HG03558 (cell line): ENCODE results near the gene SEMA4C.
"Not testable (repeated sequence)": the region's sequence is repeated elsewhere in the genome, so short reads cannot be mapped to it uniquely, and the experiment has no call there.

Experiments
- ATAC-seq: cut with Tn5 transposase; IDR thresholded peaks from one replicate; pipeline ENCODE4 v1.9.1; 2021; ENCODE audit warnings: moderate number of reproducible peaks; ENCODE audit not compliant: unreplicated experiment; ENCODE audit errors: extremely low read depth

SEMA4C gene

DNA sequence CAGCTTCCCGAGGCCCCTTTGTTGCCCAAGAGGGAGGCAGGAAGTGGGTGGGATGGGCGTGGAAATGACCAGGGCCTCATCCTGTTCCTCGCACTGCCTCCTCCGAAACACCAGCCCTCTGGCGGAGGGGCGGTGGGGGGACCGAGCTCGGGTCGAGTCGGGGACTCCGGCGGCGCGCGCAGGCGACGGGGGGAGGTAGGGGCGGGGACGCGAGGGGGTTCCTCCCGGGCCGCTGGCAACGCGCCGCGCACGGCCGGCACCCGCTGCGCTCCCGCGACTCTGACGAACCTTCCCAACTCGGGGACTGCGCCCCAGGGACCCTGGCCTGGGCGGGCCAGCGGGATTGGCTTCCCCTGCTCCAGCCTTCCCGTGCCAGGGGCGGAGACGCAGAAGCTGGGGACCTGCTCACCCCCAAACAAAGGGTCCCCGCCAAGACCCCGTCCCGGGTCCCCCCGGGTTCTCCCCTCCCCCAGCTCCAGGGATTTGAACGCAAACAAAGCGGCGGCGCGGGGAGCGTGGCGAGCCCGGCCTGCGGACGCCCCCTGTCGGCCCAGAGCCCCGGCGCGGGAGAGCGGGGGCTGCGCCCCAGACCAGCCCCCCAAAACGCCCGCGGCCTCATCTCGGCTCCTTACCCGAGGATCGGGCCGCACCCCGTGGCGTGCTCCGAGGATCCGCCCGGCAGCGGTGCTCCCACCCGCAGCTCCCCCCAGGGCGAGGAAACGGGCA lies 1.2 kb downstream of the SEMA4C start:
- ATAC-seq: no peak

DNA sequence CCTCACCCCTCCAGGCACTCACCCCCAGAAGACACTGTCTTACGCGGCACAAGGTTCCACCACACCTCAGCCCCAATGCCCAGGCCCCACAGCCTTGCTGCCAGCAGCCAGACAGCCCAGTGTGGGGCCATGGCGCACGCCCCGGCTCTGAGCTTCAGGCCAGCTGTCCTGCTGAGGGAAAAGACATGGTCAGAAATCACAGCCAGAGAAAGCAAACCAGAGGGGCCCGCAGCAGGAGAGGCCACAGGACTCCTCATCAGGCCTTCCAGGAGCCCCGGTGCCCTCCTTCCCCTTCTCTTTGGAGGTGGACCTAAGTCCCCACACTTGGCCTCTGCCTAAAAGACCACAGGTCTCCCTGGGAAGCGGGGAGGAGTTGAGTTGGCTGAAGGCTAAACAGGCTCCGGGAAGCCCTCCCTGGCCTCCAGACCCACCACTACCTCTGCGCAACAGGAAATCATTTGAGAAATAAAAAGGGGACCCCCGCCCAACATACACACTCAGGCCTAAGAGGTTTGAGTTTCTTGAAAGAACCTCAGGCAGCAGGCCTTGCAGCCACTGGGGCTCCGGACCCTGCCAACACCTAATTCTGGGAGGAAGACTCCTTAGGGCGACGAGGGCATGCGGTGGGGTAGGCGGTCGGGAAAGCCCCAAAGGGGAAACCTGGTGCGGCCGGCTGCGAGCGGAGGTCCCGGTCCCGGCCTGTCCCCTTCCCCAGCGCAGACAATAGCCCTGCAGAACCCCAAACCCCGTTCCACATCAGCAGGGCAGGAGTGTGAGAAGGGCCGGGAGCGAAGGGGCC lies 1.9 kb downstream of the SEMA4C start:
- ATAC-seq: no peak

DNA sequence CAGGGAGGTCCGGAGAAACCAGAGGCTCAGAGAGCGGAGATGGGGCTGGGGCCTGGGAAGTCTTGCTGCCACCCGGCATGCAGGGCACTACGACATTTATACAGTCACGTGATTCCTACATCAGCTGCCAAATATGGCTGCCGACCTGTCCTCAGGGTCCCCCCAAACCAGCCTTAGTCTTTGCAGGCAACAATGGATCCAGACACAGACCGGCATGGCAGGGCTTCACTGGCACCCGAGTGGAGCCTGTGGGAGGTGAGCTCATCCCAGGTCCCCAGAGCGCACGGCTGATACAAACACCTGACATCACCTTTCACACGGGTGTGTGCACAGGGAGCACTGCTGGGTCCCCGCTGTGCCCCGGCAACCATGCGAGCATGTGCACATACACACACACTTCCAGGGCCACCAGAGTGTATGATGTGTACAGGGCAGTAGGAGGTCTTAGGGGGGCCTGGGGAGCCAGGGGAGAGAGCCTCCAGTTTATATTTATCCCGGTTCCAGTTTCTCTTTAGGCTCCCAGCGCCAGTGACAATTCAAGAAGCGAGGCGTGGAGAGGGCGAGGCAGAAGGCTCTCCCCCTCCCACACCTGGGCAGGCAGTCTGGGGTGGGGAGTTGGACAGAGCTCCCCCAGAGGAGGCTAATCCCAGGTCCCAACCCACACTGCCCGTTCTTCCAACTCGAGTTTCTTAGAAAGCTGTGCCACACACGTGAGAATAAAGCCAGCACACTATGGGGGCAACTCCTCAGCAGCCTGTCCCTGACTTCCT lies 2.7 kb downstream of the SEMA4C start:
- no peak for ATAC-seq

GRCh38 chr2:96866586-96866985 lies 3.3 kb downstream of the SEMA4C start:
- ATAC-seq: no peak

DNA sequence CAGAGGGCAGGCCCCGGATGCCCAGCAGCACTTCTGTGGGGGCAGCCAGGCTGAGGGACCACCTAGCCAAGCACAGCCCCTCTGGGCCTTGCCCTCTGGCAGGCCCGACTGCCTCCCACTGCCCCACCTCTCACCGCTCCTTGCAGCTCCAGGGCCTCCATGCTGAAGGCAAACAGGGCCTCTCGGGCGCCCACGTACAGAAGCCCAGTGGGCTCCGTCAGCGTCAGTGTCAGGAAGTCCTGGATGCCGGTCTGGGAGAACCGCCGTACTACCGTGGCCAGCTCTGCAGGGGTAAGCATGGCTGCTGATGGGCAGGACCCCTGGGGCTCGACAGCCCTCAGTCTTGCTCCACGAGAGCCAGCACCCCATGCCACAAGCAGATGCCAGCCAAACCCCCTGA lies 3.7 kb downstream of the SEMA4C start:
- ATAC-seq: no peak

DNA sequence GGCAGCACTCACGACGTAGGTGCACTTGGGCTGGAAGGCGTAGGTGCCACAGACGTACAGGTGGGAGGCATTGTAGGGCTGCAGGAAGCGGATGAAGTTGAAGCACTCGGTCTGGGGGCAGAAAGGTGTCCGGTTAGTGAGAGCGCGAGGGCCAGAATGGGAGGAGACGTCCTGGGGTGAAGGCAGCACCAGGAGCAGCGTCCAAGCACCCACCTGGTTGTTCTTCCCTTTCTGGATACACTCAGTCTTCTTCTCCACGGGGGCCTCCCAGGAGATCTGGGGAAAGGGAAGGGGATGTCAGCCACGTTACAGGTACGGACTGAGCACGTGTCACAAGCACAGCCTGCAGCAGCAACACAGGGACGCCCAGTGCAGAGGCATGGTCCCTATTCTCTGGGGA lies 4.2 kb downstream of the SEMA4C start:
- no peak for ATAC-seq

- ATAC-seq: no peak
Observed at GRCh38 chr2:96864343-96865091, 5.4 kb downstream of the SEMA4C start.

DNA sequence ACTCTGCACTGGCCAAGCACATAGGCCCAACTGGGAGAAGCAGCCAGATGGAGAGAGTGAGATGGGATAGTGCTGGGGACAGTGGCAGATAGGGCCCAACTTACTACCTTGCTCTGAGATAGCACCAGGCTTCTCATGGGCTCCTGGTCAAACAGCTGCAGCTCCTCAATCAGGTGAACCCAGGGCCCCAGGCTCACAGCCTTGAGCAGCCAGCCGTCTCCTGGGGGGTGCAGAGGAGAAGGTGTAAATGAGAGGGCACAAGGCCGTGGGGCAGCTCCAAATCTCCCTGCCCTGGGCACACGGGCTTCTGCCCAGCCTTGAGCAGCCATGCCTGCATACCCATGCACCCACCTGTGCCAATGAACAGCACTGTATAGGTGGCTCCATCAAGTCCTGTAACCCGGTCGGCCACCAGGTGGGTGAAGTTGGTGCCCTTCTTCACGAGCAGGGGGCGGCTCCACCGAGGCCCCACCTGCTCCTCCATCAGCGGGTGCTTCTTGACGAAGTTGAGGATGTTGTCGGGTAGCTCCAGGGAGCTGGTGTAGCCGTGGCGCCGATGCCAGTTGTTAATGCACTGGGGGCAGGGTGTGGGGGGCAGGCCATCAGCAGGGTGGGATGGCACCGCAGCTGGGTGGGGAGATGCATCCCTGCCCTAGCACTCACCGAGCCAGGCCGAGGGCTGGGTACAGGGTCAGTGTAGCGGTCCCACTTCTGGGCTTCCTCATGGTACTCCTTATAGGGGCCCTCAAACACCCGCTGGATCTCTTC lies 6.1 kb downstream of the SEMA4C start:
- no peak for ATAC-seq

DNA sequence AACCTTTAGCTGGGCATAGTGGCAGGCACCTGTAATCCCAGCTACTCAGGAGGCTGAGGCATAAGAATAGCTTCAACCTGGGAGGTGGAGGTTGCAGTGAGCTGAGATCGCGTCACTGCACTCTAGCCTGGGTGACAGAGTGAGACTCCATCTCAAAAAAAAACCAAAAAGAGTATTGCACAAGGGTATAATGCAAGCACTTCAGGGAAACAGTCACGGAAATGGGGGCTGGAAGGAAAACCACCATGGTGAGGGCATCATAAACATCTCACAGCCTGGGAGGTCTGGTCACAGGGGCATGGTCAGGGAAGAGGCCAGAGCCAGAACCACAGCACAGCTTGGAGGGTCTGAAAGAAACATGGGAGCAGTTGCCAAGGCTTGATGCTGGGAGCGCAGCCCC lies 6.8 kb downstream of the SEMA4C start:
- not testable (repeated sequence) for ATAC-seq

GRCh38 chr2:96861074-96861473 lies 8.8 kb downstream of the SEMA4C start:
- ATAC-seq: no peak

- ATAC-seq: no peak
Observed at GRCh38 chr2:96860065-96861029, 9.5 kb downstream of the SEMA4C start.

- no peak for ATAC-seq
Observed at GRCh38 chr2:96859681-96860064, 10.2 kb downstream of the SEMA4C start.

DNA sequence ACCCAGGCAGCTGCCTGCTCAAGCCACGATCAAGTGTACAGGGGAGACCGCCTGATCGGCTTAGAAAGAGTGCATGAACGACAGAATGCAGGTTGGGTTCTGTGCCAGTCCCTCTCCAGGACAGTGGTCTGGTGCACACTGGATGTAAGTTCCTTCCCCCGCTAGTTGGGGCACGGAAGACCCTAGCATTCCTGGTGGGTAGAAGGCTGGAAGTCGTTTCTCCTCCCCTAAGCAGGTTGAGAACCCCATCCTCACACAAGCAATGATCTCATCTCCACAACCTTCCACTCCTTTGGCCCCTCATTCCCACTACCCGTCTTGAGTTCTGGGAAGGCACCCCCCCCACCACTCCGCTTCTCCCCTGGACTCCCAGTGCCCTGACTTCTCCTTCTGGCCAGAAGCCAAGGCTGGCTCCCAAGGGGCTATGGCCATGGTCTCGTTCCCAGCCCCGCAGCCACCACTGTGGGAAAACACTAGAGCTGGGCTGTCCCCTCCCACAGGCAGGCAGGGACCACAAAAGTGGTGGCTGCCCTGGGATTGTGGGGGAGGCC lies 10.7 kb downstream of the SEMA4C start:
- no peak for ATAC-seq

DNA sequence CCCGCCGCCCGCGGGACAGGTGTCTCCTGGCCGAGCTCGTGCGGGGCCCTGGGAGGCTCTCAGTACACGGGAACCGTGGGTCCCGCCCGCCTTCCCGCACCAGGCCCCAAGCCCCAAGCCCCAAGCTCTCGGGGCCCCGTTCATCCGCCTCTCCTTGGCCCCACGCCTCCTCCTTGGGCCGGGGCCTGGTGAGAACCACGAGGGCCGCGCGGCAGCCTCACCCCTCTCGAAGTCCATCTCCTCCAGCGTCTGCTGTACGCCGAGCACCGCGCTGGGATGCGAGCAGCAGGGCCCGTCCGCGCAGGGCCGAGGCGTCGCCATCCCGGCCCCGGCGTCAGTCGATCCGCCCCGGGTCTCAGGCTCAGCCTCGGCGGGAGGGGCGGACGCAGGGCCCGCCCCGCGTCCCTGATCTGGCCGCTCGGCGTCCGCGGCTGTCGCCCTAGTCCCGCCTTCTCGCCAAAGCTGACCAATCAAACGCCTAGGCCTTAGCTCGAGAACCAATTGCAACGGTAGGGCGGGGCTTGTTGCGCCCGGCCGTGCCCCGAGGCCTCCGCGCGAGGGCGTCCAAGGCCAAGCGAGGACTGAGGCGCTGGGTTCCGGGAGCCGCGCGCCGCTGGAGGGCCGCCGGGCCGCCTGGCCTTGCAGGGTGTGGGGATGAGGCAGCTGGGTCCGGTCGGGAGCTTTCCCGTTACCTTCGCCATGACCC lies 12.1 kb downstream of the SEMA4C start, which contains the start of gene ANKRD39:
TSS of gene ANKRD39 (minus strand) at position 350 of the 706 bp plus-strand sequence. CDS start at position 321, 29 bp downstream.
- peak; percentile 82 for ATAC-seq

GRCh38 chr2:96856776-96857666 lies 12.9 kb downstream of the SEMA4C start:
- peak; percentile 3 for ATAC-seq

DNA sequence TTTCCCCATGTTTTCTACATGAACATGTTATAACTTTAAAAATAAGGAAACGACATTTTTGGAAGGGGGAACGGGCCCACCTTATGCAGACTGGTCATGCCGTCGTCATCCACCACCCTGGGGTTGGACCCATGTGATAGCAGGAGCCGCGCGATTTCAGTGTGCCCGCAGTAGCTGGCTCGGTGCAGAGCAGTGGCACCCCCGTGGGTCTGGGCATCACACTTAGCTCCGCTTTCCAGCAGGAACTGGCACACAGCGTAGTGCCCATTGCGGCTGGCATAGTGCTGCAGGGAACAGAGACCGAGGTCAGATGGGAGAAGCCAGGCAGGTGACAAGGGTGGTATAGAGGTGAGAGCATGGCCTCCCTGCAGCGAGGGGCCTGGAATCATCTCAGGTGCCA lies 16.6 kb downstream of the SEMA4C start:
- ATAC-seq: no peak
